Measurements from ENCODE around the gene TDRD1. TPM values are rescaled to one million over a fixed set of nuclear protein-coding genes. Genes with fewer than 3 reads are reported as not detected.
A peak's percentile ranks its signal among the peaks of the same experiment; 100 is the strongest.

Gene TDRD1
- total RNA-seq, 4 donors from 2014 or later: 1.7 TPM; not detected in 3

- no peak for TF ChIP-seq CTCF (IDR thresholded peaks at IDR 0.05)
- TF ChIP-seq POLR2A (IDR thresholded peaks at IDR 0.05): no peak
- Histone ChIP-seq H3K36me3 (no peaks in the 10 kb centered on the region), H3K4me1 (no peaks in the 10 kb centered on the region), H3K9me3 (no peaks in the 10 kb centered on the region), H3K27ac (no peak overlapping the region), H3K4me3 (no peak overlapping the region), H3K27me3 (no peaks in the 10 kb centered on the region)
- no peak for DNase-seq
Measured at GRCh38 chr10:114262496-114262895, 83.3 kb downstream of the TDRD1 start.

GRCh38 chr10:114265392-114266053, 86.4 kb downstream of the TDRD1 start:
- no peak overlapping the region for H3K4me3 ChIP-seq
- no peaks in the 10 kb centered on the region for H3K36me3 ChIP-seq
- H3K27me3 ChIP-seq: no peaks in the 10 kb centered on the region
- no peak for DNase-seq
- H3K27ac ChIP-seq: peak overlapping the region in 1 of 4 donors; percentile 38
- H3K4me1 ChIP-seq: no peaks in the 10 kb centered on the region
- no peak for TF ChIP-seq POLR2A (IDR thresholded peaks at IDR 0.05)
- no peak for TF ChIP-seq CTCF (IDR thresholded peaks at IDR 0.05)
- no peaks in the 10 kb centered on the region for H3K9me3 ChIP-seq

GRCh38 chr10:114266521-114266920, 87.4 kb downstream of the TDRD1 start:
- no peak for DNase-seq
- no peaks in the 10 kb centered on the region for H3K9me3 ChIP-seq
- no peaks in the 10 kb centered on the region for H3K4me1 ChIP-seq
- no peak overlapping the region for H3K4me3 ChIP-seq
- H3K27me3 ChIP-seq: no peaks in the 10 kb centered on the region
- H3K36me3 ChIP-seq: no peaks in the 10 kb centered on the region
- H3K27ac ChIP-seq: peak overlapping the region in 1 of 4 donors; percentile 38
- no peak for TF ChIP-seq CTCF (IDR thresholded peaks at IDR 0.05)
- no peak for TF ChIP-seq POLR2A (IDR thresholded peaks at IDR 0.05)

GRCh38 chr10:114271075-114271778, 92.1 kb downstream of the TDRD1 start:
- peak in 3 of 6 experiments; percentile 23 to 28 (median 23) for TF ChIP-seq CTCF (IDR thresholded peaks at IDR 0.05)
- TF ChIP-seq POLR2A (IDR thresholded peaks at IDR 0.05): no peak
- peak overlapping the region in 1 of 4 donors; percentile 51 for H3K27ac ChIP-seq
- H3K4me3 ChIP-seq: no peak overlapping the region
- DNase-seq: peak in 1 of 3 donors; percentile 26
- no peaks in the 10 kb centered on the region for H3K36me3 ChIP-seq
- no peaks in the 10 kb centered on the region for H3K4me1 ChIP-seq
- H3K27me3 ChIP-seq: no peaks in the 10 kb centered on the region
- H3K9me3 ChIP-seq: no peaks in the 10 kb centered on the region

GRCh38 chr10:114271779-114272167, 92.6 kb downstream of the TDRD1 start:
- DNase-seq: peak in 1 of 3 donors; percentile 52
- Histone ChIP-seq H3K9me3 (no peaks in the 10 kb centered on the region), H3K27me3 (no peaks in the 10 kb centered on the region), H3K4me3 (no peak overlapping the region), H3K27ac (peak overlapping the region in 1 of 4 donors; percentile 51), H3K36me3 (no peaks in the 10 kb centered on the region), H3K4me1 (no peaks in the 10 kb centered on the region)
- TF ChIP-seq CTCF (IDR thresholded peaks at IDR 0.05) (no peak), POLR2A (IDR thresholded peaks at IDR 0.05) (no peak)
